ENCODE results near the gene OPHN1.
"Not testable (repeated sequence)": the region's sequence is repeated elsewhere in the genome, so short reads cannot be mapped to it uniquely, and the experiment has no call there.

OPHN1 gene

GRCh38 chrX:68422478-68422877, 10.8 kb downstream of the OPHN1 start:
- no peak for DNase-seq

DNA sequence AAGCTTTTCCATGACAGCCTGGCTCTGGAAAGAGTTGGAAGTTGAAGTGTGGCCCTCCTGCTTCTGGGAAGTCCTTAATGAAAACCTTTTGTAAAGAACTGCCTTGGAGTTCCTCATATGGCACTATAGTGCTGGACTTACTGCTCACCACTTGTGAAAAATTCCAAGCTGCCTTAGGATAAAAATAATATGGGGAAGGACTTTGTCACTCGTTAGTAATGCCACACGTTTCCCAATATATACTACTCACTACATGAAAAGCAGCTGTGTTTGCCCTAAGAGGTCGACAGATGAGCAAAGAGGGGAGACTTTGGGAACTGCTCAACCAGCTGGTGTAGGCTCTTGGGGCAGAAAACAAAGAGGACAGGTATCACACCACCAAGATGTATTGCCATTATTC, 11.7 kb downstream of the OPHN1 start:
- no peak for DNase-seq

DNA sequence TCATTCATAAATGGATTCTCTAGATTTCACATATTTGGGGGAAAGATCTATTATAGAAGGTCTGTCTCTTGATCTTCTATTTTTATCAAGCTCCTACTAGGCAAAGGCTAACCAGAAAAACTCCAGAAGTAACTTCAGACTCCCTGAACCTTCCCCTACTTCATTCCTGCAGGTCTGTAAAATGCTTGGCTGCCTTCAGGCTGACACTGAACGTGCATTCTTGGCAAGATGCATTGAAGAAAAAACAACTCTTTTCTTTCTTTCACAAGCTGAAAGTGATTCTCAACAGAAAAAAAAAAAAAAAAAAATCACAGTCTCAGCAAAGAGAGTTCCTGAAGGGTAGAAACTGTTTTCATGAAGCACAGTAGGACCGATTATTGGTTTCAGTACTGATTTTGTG, 12.7 kb downstream of the OPHN1 start:
- DNase-seq = no peak

DNA sequence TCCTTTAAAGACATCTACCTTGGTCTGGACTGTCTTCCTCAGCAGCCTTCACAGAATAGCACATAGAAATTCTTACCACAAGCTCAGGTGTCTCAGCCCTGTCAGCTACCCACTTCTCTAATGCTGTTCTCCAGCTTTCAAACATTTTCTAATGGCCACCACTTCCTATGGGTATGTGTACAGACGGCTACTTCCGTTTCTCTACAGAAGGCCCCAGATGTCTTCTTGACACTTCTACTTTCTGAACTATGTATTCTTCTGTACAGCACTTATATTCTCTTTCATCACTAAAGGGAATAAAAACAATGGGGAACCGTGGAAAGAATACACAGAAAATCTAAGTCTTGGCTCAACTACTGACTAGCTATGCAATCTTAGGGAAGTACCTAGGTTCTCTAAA, 13.3 kb downstream of the OPHN1 start:
- DNase-seq = no peak

GRCh38 chrX:68417651-68418050, 15.6 kb downstream of the OPHN1 start:
- DNase-seq = peak; percentile 40

GRCh38 chrX:68416592-68416991, 16.7 kb downstream of the OPHN1 start:
- no peak for DNase-seq

DNA sequence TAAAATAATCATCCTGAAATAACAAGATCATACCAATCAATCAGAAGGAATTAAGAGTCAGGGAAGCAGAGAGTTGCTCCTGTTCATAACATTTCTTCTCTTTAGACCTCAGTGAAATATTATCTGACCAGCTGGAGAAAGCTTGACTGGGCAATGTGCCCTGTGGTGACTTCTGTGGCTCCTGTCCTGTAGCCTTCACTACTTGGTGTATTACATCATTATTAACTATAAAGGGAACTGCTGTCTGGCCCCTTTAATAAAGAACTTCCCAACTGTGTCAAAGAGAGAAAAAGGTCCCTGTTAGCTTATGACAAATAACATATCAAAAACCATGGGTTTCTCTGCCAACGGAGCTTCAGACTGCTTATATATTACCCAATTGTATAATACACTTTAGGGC, 18.0 kb downstream of the OPHN1 start:
- DNase-seq = no peak

- no peak for DNase-seq
Observed at GRCh38 chrX:68413254-68413653, 20.0 kb downstream of the OPHN1 start.

GRCh38 chrX:68411729-68412128, 21.6 kb downstream of the OPHN1 start:
- DNase-seq = no peak

DNA sequence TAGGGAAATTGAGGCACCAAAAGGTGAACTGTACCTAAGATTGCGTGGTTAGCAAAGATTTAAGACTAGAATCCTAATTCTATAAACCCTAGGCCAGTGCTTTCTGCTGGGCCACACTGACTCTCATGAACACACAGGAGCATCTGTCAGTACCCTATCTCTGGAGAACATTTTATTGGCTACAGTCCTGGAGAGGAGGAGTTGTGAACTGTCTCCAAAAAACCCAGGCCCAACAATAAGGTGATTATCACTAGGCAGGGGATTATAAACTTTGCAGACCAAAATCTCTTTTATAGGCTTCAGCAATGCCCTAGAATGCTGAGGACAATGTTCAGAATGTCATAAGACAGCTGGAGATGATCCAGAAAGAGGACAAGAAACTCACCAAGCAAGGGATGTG, 24.1 kb downstream of the OPHN1 start:
- no peak for DNase-seq

GRCh38 chrX:68403522-68403921, 29.8 kb downstream of the OPHN1 start:
- DNase-seq = no peak

DNA sequence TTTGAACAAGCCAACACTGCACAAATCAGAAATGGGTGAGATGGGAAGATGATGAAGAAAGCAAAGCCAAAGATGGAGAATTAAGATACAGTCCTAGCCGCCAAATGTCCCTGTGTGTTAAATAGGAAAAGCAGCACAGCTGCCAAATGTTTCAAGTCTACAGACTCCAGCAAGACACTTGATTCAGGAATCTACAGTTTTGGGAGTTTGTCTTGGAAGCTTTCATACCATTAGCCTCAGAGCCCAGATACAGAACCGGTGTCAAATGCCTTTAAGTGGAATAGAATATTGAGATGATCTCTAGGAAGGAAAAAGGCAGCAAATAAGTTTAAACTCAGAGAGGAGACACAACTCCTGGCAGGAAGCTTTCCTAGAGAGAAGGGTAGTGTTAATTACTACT, 30.3 kb downstream of the OPHN1 start:
- DNase-seq = no peak

GRCh38 chrX:68402094-68402493, 31.2 kb downstream of the OPHN1 start:
- DNase-seq = no peak

- DNase-seq = no peak
Observed at GRCh38 chrX:68398291-68398690, 35.0 kb downstream of the OPHN1 start.

DNA sequence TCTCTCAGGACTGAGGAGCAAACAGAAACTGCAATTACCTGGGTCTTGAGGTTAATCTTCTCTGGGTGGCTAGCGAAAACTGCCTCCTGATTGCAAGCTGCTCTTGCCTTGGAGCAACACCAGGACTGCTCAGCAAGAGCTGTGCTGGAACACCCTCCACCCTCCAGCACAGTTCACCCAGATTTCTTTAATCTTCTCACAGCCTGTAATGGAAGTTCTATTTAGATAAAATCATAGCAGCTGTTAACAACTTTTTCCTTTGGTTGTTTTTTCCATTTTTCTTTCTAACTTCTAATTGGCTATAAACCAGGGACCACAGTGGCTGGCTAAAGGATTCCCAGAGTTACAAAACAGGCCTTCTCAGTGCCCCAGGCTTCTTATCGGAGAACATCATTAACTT, 36.3 kb downstream of the OPHN1 start:
- peak; percentile 32 for DNase-seq

DNA sequence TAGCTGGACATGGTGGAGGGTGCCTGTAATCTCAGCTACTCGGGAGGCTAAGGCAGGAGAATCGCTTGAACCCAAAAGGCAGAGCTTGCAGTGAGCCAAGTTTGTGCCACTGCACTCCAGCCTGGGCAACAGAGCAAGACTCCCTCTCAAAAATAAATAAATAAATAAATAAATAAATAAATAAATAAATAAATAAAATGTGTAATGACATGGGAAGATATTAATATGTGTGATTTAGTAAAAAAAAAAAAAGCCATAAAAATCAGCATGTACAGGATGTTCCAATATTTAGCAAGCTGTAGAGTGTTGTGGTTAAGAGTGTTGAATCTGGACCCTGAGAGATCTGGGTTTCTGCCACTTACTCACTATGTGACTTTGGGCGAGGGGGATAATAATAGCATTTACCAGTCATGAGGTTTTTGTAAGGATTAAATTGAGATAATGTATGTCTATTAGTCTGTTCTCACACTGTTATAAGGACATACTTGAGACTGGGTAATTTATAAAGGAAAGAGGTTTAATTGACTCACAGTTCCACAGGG, 43.8 kb downstream of the OPHN1 start:
- DNase-seq = not testable (repeated sequence)

DNA sequence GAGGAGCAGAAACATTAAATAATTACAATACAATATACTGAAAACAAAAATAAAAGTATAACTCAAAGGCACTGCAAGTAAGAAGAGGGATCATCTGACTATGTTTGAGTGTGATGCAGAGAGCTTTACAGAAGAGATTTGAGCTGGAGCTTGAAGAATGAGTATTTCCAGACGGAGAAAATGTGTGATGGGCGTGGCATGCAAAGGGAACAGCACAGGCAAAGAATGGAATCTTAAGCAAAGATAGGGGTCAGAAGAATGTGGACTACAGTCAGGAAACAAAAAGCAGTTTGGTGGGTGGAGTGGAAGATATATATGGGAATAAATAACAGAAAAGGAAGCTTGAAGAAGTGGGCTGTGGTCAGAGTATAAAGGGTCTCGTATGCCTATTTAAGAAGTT, 45.5 kb downstream of the OPHN1 start:
- no peak for DNase-seq

GRCh38 chrX:68383540-68383939, 49.8 kb downstream of the OPHN1 start:
- DNase-seq = no peak

- not testable (repeated sequence) for DNase-seq
Observed at GRCh38 chrX:68377579-68377978, 55.7 kb downstream of the OPHN1 start.

DNA sequence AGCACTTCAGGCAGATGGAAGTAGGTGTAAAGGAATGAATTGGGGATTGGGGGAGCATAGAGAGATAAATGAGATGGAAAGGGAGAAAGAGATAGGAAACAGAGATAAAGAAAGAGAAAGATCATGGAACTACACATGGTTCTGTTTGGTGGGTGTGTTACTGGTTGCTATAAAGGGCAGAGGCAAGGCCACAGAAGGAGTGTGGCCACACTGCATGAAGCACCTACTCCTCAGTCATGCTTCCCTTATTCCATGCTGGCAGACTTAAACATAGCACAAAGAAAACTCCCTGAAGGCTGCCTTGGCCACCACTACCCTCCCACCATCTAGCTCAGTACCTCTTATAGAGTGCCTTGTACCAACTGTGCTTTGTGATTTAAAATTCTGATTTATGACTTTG, 56.9 kb downstream of the OPHN1 start:
- no peak for DNase-seq

- no peak for DNase-seq
Observed at GRCh38 chrX:68375803-68376202, 57.5 kb downstream of the OPHN1 start.

DNA sequence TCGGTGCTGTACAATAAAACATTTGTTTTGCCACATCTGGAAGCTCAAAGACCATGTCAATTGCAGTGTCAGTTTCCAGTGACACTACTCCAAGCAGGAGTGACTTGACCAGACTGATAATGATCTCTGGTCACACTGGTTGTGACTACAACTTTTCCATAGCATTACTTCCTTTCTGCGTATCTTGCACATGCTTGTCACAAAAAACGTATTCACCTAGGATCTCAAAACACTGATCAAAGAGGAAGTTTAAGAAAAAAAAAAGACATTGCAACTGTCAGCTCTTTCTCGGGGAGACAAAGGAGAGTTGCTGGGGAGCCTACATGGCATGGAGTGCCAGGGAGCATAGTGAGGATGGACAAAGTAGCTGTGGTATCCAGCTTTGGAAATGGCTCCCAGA, 60.6 kb downstream of the OPHN1 start:
- DNase-seq = no peak

- DNase-seq = no peak
Observed at GRCh38 chrX:68369559-68369958, 63.7 kb downstream of the OPHN1 start.

- no peak for DNase-seq
Observed at GRCh38 chrX:68365341-68365740, 68.0 kb downstream of the OPHN1 start.

- no peak for DNase-seq
Observed at GRCh38 chrX:68363984-68364383, 69.3 kb downstream of the OPHN1 start.

GRCh38 chrX:68358679-68359078, 74.6 kb downstream of the OPHN1 start:
- DNase-seq = no peak
